SK-N-SH (cell line): ENCODE measurements around the gene PSD2. TPM values are rescaled to one million over a fixed set of nuclear protein-coding genes. Genes with fewer than 3 reads are reported as not detected.

ENCODE experiments used
- CTCF ChIA-PET: fragments of 300-600, 350-600 bp; formaldehyde crosslinking; extraction: SDS; loops from one replicate; lab custom pipeline; 2021; lab: Yijun Ruan, JAX
- POLR2A ChIA-PET: fragments of 350-600 bp; sonication (Branson Sonifier 250); formaldehyde crosslinking; extraction: SDS; loops from one replicate; lab custom pipeline; 2020; ENCODE audit warnings: antibody characterized with exemption, inconsistent platforms; lab: Yijun Ruan, JAX
- DNase-seq: peaks from one replicate; pipeline ENCODE4 v3.0.0; 2012
- H2AFZ ChIP-seq: fragments of 200-600 bp; sonication (generic); 2 replicates; pipeline ENCODE4 v1.8.1; 2016; ENCODE audit warnings: antibody characterized with exemption, mild to moderate bottlenecking, low read depth
- H3F3A ChIP-seq: fragments of 200-600 bp; sonication (generic); replicated peaks from 2 replicates; pipeline ENCODE3; 2016; ENCODE audit warnings: antibody characterized with exemption, mild to moderate bottlenecking; ENCODE audit not compliant: insufficient read depth
- H3K27ac ChIP-seq, 2 experiments: fragments of 200-500 bp in 1 of 2; fragments of 200-600 bp in 1 of 2; sonication (Bioruptor generic) in 1 of 2; sonication (generic), shearing (Covaris generic) in 1 of 2; 2 replicates each; pipeline versions ENCODE4 v1.5.1 to v1.6.1; 2014 to 2016; ENCODE audit warnings: low read depth in 2 of 2, inconsistent platforms in 1 of 2, low read length in 1 of 2, mild to moderate bottlenecking in 1 of 2, mixed read lengths in 1 of 2
- H3K27me3 ChIP-seq: fragments of 200-600 bp; sonication (generic), shearing (Covaris generic); 2 replicates; pipeline ENCODE4 v1.6.1; 2016; ENCODE audit warnings: mixed run types; ENCODE audit not compliant: insufficient read depth
- H3K36me3 ChIP-seq, 2 experiments: fragments of 200-500 bp in 1 of 2; fragments of 200-600 bp in 1 of 2; sonication (Bioruptor generic) in 1 of 2; sonication (generic) in 1 of 2; replicated peaks in 1 of 2; 2 replicates each; pipeline versions ENCODE3 to v1.5.1; 2014 to 2016; ENCODE audit warnings: low read length in 1 of 2, mild to moderate bottlenecking in 1 of 2; ENCODE audit not compliant: insufficient read depth in 2 of 2, control insufficient read depth in 1 of 2
- H3K4me1 ChIP-seq, 2 experiments: fragments of 200-500 bp in 1 of 2; fragments of 200-600 bp in 1 of 2; sonication (Bioruptor generic) in 1 of 2; sonication (generic), shearing (Covaris generic) in 1 of 2; 2 replicates each; pipeline versions ENCODE4 v1.5.1 to v1.6.1; 2014 to 2016; ENCODE audit warnings: low read depth in 1 of 2, low read length in 1 of 2, mixed run types in 1 of 2; ENCODE audit not compliant: insufficient read depth in 2 of 2, control insufficient read depth in 1 of 2
- H3K4me2 ChIP-seq: fragments of 200-600 bp; sonication (generic), shearing (Covaris generic); 2 replicates; pipeline ENCODE4 v1.6.1; 2017; ENCODE audit warnings: mixed run types
- H3K4me3 ChIP-seq, 2 experiments: fragments of 200-500 bp in 1 of 2; fragments of 200-600 bp in 1 of 2; sonication (Bioruptor generic) in 1 of 2; sonication (generic), shearing (Covaris generic) in 1 of 2; 2 replicates each; pipeline versions ENCODE4 v1.5.1 to v1.8.1; 2014 to 2016; ENCODE audit warnings: low read depth in 2 of 2, inconsistent platforms in 1 of 2, low read length in 1 of 2, mild to moderate bottlenecking in 1 of 2, mixed read lengths in 1 of 2, moderate library complexity in 1 of 2
- H3K79me2 ChIP-seq: fragments of 200-600 bp; sonication (generic); 2 replicates; pipeline ENCODE4 v1.8.1; 2017; ENCODE audit warnings: mild to moderate bottlenecking; ENCODE audit not compliant: insufficient read depth
- H3K9ac ChIP-seq: fragments of 200-600 bp; sonication (generic); 2 replicates; pipeline ENCODE4 v1.6.1; 2017; ENCODE audit warnings: mixed run types
- H3K9me2 ChIP-seq: fragments of 200-600 bp; sonication (generic); 2 replicates; pipeline ENCODE4 v1.6.1; 2017; ENCODE audit warnings: mixed run types
- H3K9me3 ChIP-seq: fragments of 200-600 bp; sonication (generic); 2 replicates; pipeline ENCODE4 v1.6.1; 2017; ENCODE audit warnings: mixed run types, mild to moderate bottlenecking, moderate library complexity
- H4K20me1 ChIP-seq: fragments of 200-600 bp; sonication (generic); 2 replicates; pipeline ENCODE4 v1.6.1; 2017; ENCODE audit warnings: mild to moderate bottlenecking, mixed run types; ENCODE audit not compliant: insufficient read depth
- CTCF ChIP-seq: fragments of 200-600 bp; sonication (generic); IDR thresholded peaks from 2 replicates; pipeline ENCODE4 v1.6.1; 2017; ENCODE audit warnings: antibody characterized with exemption, mild to moderate bottlenecking, moderate library complexity
- EP300 ChIP-seq, 2 experiments: IDR thresholded peaks; 2 replicates each; pipeline versions ENCODE4 v1.4.0 to v1.6.1; 2012; ENCODE audit warnings: borderline replicate concordance in 1 of 2, low read depth in 1 of 2, low read length in 1 of 2
- EZH2phosphoT487 ChIP-seq: fragments of 200-600 bp; sonication (generic); IDR thresholded peaks from 2 replicates; pipeline ENCODE4 v1.6.1; 2017; ENCODE audit warnings: low read depth, mixed run types, mild to moderate bottlenecking, antibody characterized with exemption, moderate library complexity, borderline replicate concordance
- FOSL2 ChIP-seq: IDR thresholded peaks from 2 replicates; pipeline ENCODE4 v1.4.0; 2012; ENCODE audit warnings: low read depth, mild to moderate bottlenecking, moderate library complexity, borderline replicate concordance
- FOXJ3 ChIP-seq: sonication (generic); formaldehyde crosslinking; IDR thresholded peaks from 2 replicates; pipeline ENCODE4 v1.5.1; 2020; ENCODE audit warnings: mild to moderate bottlenecking, missing genetic modification reagents
- GABPA ChIP-seq: IDR thresholded peaks from 2 replicates; pipeline ENCODE4 v1.4.0; 2012; ENCODE audit warnings: low read depth, mild to moderate bottlenecking
- GATA2 ChIP-seq: sonication (generic); formaldehyde crosslinking; IDR thresholded peaks from 2 replicates; pipeline ENCODE4 v1.5.0; 2020; ENCODE audit warnings: mild to moderate bottlenecking, missing genetic modification reagents
- MEF2A ChIP-seq: IDR thresholded peaks from 2 replicates; pipeline ENCODE4 v1.4.0; 2012; ENCODE audit warnings: low read depth, borderline replicate concordance
- POLR2AphosphoS5 ChIP-seq: IDR thresholded peaks from 2 replicates; pipeline ENCODE4 v1.6.1; 2012; ENCODE audit warnings: low read depth, low read length
- REST ChIP-seq: IDR thresholded peaks from 2 replicates; pipeline ENCODE4 v1.6.1; 2012; ENCODE audit warnings: mild to moderate bottlenecking, low read depth, low read length, moderate library complexity
- RXRA ChIP-seq: IDR thresholded peaks from 2 replicates; pipeline ENCODE4 v1.4.0; 2012; ENCODE audit warnings: low read depth, mild to moderate bottlenecking, borderline replicate concordance
- SIN3A ChIP-seq: IDR thresholded peaks from 2 replicates; pipeline ENCODE4 v1.6.1; 2012; ENCODE audit warnings: low read depth, mild to moderate bottlenecking, low read length, moderate library complexity, borderline replicate concordance
- USF2 ChIP-seq: fragments of 150-350 bp; IDR thresholded peaks from 2 replicates; pipeline ENCODE4 v1.6.1; 2017; ENCODE audit warnings: antibody characterized with exemption, low read length, low read depth, borderline replicate concordance
- ZBTB33 ChIP-seq: IDR thresholded peaks from 2 replicates; pipeline ENCODE4 v1.4.0; 2012; ENCODE audit warnings: low read depth, borderline replicate concordance
- WGBS: methylation state at CpG from one replicate; pipeline ENCODE4 v1.1.6; 2017; ENCODE audit warnings: low lambda C conversion rate; 5-methylcytosine and 5-hydroxymethylcytosine counted together
- polyA plus RNA-seq, 3 experiments: library from polyadenylated mRNA; depleted of rRNA; stranded (reverse); fragments of >200 nt; gene quantifications; 2 replicates each; pipeline ENCODE4 v1.2.3, GENCODE V29; 2012

Gene PSD2
- polyA plus RNA-seq, 1 of the 3 experiments (the other 2 are of a cell fraction) = 0.15 TPM

GRCh38 chr5:139805545-139805944 lies 9.9 kb downstream of the PSD2 start:
- CTCF ChIA-PET = interaction anchor here (0.9 to 6.4 kb wide), 5 partner anchors 14 to 163 kb away, joined by 3 to 34 read pairs (median 4); no protein-coding TSS in a partner anchor
- TF ChIP-seq GATA2 (no peak), POLR2AphosphoS5 (no peak), MEF2A (no peak), FOXJ3 (CRISPR knock-in tag) (no peak), RXRA (no peak), FOSL2 (no peak), EZH2phosphoT487 (no peak), CTCF (no peak), EP300 (IDR thresholded peaks at IDR 0.05; ENCODE audit: borderline replicate concordance in 1 of 2, low read depth in 1 of 2, low read length in 1 of 2) (no peak), REST (no peak), SIN3A (no peak), ZBTB33 (no peak), GABPA (no peak), USF2 (no peak)
- WGBS = 60% methylated on average over 2 of the region's 2 CpGs

More at GRCh38 chr5:139805545-139805944, 9.9 kb downstream of the PSD2 start:
- no peak for DNase-seq
- Histone ChIP-seq H3K36me3 (no peaks in the 10 kb centered on the region), H3K27ac (no peak overlapping the region), H3K4me1 (no peaks in the 10 kb centered on the region), H3K79me2 (no peaks in the 10 kb centered on the region), H3K4me2 (no peak overlapping the region), H4K20me1 (no peaks in the 10 kb centered on the region), H3K9ac (no peak overlapping the region), H3K9me3 (no peaks in the 10 kb centered on the region), H3K4me3 (no peak overlapping the region), H3F3A (no peaks in the 10 kb centered on the region), H2AFZ (no peak overlapping the region), H3K9me2 (no peaks in the 10 kb centered on the region), H3K27me3 (peaks cover 28% of the 10 kb centered on the region)
- POLR2A ChIA-PET = interaction anchor here (2.0 kb wide), 1 partner anchor 9 kb away, joined by 7 read pairs; the partner anchor contains the start of gene PSD2
